Measurements from ENCODE around the gene TMEM170A.

DNA sequence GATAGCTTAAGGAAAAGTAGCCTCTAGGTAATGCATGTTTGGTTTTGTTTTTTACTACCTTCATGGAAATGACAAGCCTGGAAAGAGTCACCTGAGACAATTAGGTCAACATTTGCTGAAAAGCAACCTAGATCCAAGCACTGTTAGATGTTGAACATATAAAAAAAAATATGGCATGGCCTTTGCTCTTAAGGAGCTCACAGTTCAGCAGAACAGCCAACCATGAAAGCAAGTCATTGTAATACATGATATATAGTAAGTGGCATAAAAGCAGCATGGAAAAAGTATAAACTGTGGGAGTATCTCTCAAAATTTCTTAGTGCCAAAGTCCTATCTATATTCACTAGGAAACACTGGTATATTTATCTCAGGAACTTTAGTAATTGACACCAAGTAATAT is 62.8 kb downstream of the TMEM170A start:
- TF ChIP-seq POLR2AphosphoS5 (IDR thresholded peaks at IDR 0.05; ENCODE audit: low read depth, low read length) = no peak
- no peak for TF ChIP-seq POLR2A (IDR thresholded peaks at IDR 0.05; ENCODE audit: low read depth, low read length)
- TF ChIP-seq TAF1 (IDR thresholded peaks at IDR 0.05; ENCODE audit: low read depth, low read length) = no peak
- TF ChIP-seq SPI1 (IDR thresholded peaks at IDR 0.05; ENCODE audit: low read depth, low read length) = no peak
- TF ChIP-seq POU2F2 (IDR thresholded peaks at IDR 0.05; ENCODE audit: low read depth, low read length) = no peak
- TF ChIP-seq PAX5 (IDR thresholded peaks at IDR 0.05; ENCODE audit: insufficient read depth, low read length, severe bottlenecking) = no peak

Measured in GM12891 (cell line).